GM21717 (cell line): Measurements from ENCODE around the gene OLFM1.
"Not testable (repeated sequence)": the region's sequence is repeated elsewhere in the genome, so short reads cannot be mapped to it uniquely, and the experiment has no call there.

Experiments used
- ATAC-seq: cut with Tn5 transposase; IDR thresholded peaks from one replicate; pipeline ENCODE4 v1.9.1; 2021; ENCODE audit warnings: mild to moderate bottlenecking, moderate library complexity; ENCODE audit not compliant: unreplicated experiment

OLFM1 gene

DNA sequence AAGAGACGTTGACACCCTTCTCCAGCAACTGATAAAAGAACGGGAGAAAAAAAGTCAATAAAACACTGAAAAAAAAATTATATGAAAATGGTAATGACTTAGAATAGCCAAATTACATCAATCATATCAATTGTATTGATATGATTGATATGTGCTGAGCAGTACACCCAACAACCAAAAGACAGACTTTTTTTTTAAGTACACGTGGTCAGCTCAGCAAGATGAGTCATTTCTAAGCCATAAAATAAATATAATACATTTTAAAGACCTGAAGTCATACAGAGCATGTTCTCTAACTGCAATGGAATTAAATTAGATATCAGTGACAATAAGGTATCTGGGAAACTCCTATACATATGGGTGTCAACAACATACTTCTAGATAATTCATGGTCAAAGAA, 30.9 kb upstream of the OLFM1 start:
- no peak for ATAC-seq

DNA sequence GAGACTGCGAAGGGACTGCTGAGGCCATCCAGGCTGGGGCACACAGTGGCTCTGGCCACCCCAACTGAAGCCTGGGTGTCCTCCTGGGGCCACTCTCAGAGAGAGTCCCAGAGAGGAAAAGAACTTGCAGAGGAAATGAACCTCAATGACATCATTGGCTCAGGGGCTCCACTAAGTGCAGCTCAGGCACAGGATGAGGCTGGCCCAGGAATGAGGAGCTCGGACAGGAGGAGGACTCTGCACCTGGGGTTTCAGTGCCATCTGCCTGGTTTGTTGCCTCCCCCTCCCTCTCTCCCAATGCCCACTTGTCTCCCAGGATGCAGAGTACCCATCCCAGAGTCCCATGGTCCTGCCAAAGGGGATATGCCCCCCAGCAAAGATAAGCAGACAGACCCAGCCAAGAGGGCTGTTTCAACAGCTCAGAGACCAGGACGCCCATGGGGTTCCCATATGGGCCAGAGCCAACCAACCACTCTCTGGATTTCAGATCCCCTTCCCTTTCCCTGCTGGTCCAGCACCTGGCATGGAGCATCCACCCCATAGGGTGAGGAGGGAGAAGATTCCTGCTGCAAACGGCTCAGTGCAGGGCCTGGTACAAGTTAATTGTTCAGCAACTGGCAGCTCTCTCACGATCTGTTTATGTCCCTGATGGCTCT, 26.9 kb upstream of the OLFM1 start:
- no peak for ATAC-seq

- no peak for ATAC-seq
These were observed 26.0 kb upstream of the OLFM1 start for GRCh38 chr9:135061441-135061840.

DNA sequence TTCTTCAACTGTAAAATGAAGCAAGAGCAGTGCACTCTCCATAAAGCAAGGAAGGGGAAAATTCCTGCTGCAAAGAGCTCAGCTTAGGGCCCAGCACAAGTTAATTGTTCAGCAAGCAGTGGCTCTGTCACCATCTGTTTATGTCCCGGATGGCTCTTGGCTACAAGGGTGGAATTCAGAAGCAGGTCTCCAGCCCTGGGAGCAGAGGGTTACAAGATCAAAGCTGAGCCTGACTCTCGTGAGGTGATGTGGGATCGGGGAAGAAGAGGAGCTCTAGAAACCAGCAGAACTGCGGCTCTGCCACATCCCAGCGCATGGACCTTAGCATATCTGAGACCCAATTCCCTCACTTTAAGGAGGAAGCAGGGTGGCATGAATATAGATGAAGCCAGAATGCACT, 25.2 kb upstream of the OLFM1 start:
- ATAC-seq = no peak

GRCh38 chr9:135063466-135063865, 24.0 kb upstream of the OLFM1 start:
- ATAC-seq = not testable (repeated sequence)

- not testable (repeated sequence) for ATAC-seq
These were observed 23.6 kb upstream of the OLFM1 start for GRCh38 chr9:135063888-135064287.

DNA sequence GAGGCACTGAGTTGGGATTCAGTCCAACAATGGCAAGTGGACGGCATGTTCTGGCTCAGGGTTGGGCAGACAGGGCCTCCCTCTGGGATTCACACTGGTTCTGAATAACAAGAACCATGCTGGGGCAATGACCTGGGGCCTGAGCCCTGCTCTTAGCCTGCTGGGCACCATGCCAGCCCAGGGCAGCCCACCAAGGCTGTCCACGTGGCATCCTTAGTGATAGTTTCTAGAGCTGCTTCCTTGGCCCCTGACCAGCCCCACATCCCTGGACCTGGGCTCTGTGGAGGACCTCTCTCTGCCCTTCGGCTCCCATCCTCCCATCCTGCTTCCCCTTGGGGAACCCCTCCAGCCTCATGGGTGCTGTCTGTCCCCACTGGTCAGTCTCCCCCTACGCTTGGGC, 22.3 kb upstream of the OLFM1 start:
- ATAC-seq = no peak

- ATAC-seq = no peak
These were observed 21.7 kb upstream of the OLFM1 start for GRCh38 chr9:135065804-135066203.

- ATAC-seq = no peak
These were observed 21.2 kb upstream of the OLFM1 start for GRCh38 chr9:135066291-135066690.

DNA sequence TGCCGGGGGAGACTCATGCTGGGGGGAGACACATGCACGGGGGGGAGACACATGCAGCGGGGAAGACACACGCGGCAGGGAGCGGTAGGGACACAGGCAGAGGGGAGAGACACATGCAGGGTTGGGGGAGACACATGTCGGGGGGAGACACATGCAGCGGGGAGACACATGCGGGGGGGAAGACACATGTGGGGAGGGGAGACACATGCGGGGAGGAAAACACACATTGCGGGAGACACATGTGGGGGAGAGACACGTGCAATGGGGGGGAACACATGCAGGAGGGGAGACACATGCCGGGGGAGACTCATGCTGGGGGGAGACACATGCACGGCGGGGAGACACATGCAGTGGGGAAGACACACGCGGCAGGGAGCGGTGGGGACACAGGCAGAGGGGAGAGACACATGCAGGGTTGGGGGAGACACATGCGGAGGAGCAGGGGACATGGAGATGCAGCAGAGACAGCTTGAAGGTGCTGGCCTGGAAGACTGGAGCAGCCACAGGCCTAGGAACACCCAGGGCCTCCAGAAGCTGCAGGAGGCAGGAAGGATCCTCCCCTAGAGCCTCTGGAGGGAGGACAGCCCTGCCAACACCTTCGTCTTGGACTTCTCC, 20.3 kb upstream of the OLFM1 start:
- no peak for ATAC-seq

GRCh38 chr9:135068776-135069415, 18.6 kb upstream of the OLFM1 start:
- ATAC-seq = no peak

DNA sequence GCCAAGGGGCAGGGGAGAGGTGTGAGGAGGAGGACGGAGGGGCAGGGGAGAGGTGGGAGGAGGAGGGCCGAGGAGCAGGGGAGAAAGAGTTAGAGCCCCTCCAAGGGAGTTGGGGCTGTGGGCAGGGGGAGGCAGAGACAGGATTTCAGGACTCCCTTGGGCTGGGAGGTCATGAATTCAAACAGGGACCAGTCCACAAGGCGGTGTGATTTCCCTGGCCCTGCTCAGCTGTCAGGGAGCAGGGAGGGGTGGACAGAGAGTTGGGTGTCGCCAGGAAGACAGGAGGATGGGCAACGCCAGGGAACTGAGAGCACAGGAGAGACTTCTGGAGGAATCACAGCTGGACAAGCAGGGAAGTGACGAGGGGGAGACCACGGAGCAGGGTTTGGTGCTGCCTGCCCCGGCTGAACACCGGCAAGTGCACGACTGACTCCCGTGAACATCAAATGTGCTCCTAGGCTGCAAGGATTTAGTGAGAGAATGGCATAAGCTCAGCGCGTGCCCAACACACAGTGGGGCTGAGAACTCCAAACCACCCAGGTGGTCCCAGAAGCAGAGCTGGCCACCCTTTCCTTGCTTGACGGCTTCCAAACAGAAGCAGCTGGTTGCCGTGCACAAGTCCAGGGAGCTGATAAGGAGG, 17.8 kb upstream of the OLFM1 start:
- ATAC-seq = no peak

DNA sequence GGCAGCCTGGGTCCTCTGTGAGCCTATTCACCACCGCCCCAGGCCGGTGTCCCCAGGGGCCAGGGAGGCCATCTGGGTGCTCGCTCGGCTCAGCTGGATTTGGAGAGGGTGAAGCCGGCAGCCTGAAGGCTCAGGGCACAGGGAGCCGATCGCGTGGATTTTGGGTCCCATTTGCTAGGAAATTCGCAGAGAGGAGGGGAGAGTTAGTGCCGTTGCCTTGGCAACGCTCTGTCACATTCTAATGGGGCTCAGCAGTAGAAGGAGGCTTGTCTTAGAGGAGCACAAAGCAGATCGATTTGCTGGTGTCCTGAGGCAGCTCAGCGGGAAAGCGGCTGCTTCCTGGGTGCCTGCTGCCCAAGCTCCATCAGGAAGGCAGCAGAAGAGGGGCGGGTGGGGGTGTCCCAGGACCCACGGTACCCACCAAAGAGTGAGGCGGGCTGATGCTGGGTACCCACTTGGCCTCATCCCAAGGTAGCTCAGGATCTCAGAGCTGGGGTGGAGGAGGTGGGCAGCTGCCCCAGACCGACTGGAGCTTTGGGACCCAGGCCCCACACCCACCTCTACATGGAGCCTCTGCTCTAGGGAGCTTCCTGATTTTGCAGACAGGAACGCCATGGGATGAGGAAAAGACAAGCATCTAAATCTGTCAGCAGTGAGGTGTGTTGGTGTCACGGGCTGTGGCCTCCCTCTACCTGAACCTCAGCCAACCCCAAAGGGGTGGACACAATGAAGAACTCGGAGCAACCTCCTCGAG, 17.1 kb upstream of the OLFM1 start:
- no peak for ATAC-seq

GRCh38 chr9:135070964-135071735, 16.3 kb upstream of the OLFM1 start:
- no peak for ATAC-seq

DNA sequence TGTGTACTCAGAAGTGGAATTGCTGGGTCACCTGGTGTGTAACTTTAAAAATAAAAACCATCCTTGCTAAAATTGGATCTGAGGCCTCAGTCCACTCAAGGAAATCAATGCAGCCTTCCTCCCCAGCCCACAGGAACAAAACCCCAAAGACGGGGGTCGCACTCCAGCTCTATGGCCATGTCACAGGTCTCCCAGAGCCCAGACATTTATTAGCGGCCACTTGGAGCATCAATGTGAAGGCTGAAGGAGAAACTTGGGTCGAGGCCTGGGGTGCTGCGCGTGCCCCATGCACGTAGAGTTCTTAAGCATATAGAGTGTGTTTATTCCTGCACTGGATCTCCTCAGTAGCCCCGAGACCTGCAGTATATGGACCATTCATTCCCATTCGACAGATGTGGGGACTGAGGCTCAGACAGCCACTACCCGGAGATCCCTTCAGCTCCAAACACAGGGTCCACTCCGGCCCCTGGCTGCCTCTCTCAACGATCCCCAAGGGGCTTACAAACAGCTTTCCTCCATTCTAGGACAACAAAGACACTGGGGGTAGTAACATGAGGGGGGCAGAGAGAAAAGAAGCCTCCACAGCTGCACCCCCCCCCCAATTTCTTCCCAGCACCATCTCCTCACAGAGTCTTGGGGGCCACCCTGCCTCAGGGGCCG, 14.3 kb upstream of the OLFM1 start:
- no peak for ATAC-seq

- no peak for ATAC-seq
These were observed 13.6 kb upstream of the OLFM1 start for GRCh38 chr9:135073741-135074305.

- ATAC-seq = no peak
These were observed 12.9 kb upstream of the OLFM1 start for GRCh38 chr9:135074354-135075233.

- ATAC-seq = no peak
These were observed 12.0 kb upstream of the OLFM1 start for GRCh38 chr9:135075234-135076142.
